HEK293T (cell line): ENCODE data around the gene UGT1A1.

Experiments used
- CTCF ChIA-PET: fragments of 350-600 bp; formaldehyde crosslinking; extraction: SDS; loops from one replicate; lab custom pipeline; 2021; ENCODE audit warnings: antibody characterized with exemption, inconsistent platforms; lab: Yijun Ruan, JAX
- POLR2A ChIA-PET: fragments of 350-600 bp; formaldehyde crosslinking; extraction: SDS; loops from one replicate; lab custom pipeline; 2020; ENCODE audit warnings: antibody characterized with exemption, inconsistent platforms; lab: Yijun Ruan, JAX
- DNase-seq: peaks from one replicate; pipeline ENCODE4 v3.0.0; 2012; ENCODE audit warnings: mixed read lengths; ENCODE audit errors: extremely low spot score
- ARNT ChIP-seq: fragments of 450-650 bp; IDR thresholded peaks from 2 replicates; pipeline ENCODE4 v1.6.1; 2017; ENCODE audit warnings: mild to moderate bottlenecking
- BHLHE40 ChIP-seq: fragments of 450-650 bp; IDR thresholded peaks from 2 replicates; pipeline ENCODE4 v1.6.1; 2016; ENCODE audit warnings: mild to moderate bottlenecking, moderate library complexity, borderline replicate concordance
- CTBP1 ChIP-seq: fragments of 450-650 bp; IDR thresholded peaks from 2 replicates; pipeline ENCODE4 v1.6.1; 2016; ENCODE audit warnings: borderline replicate concordance
- ELF4 ChIP-seq: fragments of 450-650 bp; IDR thresholded peaks from 2 replicates; pipeline ENCODE4 v1.6.1; 2017; ENCODE audit warnings: antibody characterized with exemption
- FOXA1 ChIP-seq: fragments of 450-650 bp; IDR thresholded peaks from 2 replicates; pipeline ENCODE4 v1.6.1; 2016; ENCODE audit warnings: mild to moderate bottlenecking
- FOXK2 ChIP-seq: fragments of 450-650 bp; IDR thresholded peaks from 2 replicates; pipeline ENCODE4 v1.6.1; 2016; ENCODE audit warnings: mild to moderate bottlenecking
- FOXM1 ChIP-seq: fragments of 450-650 bp; IDR thresholded peaks from 2 replicates; pipeline ENCODE4 v1.6.1; 2017; ENCODE audit warnings: mild to moderate bottlenecking, borderline replicate concordance
- HDGF ChIP-seq: fragments of 450-650 bp; IDR thresholded peaks from 2 replicates; pipeline ENCODE4 v1.6.1; 2017; ENCODE audit warnings: antibody characterized with exemption, borderline replicate concordance
- L3MBTL2 ChIP-seq: fragments of 450-650 bp; conservative IDR thresholded peaks from 2 replicates; pipeline ENCODE4 v1.6.1; 2016; ENCODE audit warnings: mild to moderate bottlenecking
- LEF1 ChIP-seq: fragments of 450-650 bp; IDR thresholded peaks from 2 replicates; pipeline ENCODE4 v1.6.1; 2017; ENCODE audit warnings: mild to moderate bottlenecking, borderline replicate concordance
- NFRKB ChIP-seq: fragments of 450-650 bp; IDR thresholded peaks from 2 replicates; pipeline ENCODE4 v1.6.1; 2016; ENCODE audit warnings: mild to moderate bottlenecking, moderate library complexity
- SP1 ChIP-seq: fragments of 450-650 bp; IDR thresholded peaks from 2 replicates; pipeline ENCODE4 v1.6.1; 2017
- SUZ12 ChIP-seq: fragments of 450-650 bp; IDR thresholded peaks from 2 replicates; pipeline ENCODE4 v1.6.1; 2016; ENCODE audit warnings: mild to moderate bottlenecking
- TARDBP ChIP-seq: fragments of 450-650 bp; IDR thresholded peaks from 2 replicates; pipeline ENCODE4 v1.6.1; 2016
- ZNF384 ChIP-seq: fragments of 450-650 bp; IDR thresholded peaks from 2 replicates; pipeline ENCODE4 v1.6.1; 2016
- TF ChIP-seq, protein P1 (sequence below): fragments of 450-650 bp; IDR thresholded peaks from 2 replicates; pipeline ENCODE4 v1.6.1; 2016

UGT1A1 gene

DNA sequence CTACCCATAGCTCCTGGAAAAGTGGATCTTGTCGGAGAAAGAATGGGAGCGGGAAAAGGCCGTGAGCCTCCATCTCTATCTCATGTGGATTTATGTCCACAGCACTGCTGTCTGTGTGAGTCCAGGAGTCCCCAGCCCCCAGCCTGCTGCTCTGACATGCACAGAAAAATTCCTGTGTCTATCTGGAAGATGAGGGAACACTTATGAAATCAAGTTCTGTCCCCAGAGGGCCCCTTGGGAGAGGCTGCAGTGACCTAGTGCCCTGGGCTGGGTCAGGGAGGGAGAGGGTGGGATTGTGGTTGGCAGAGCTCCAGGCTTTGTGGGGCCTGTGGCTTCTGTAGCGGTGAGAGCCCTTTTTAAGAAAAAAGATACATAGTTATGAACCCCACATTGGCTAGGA, 56.7 kb downstream of the UGT1A1 start:
- no peak for DNase-seq
- ChIA-PET POLR2A (no interaction called here), CTCF (interaction anchor here (0.6 kb wide), 1 partner anchor 1300 kb away, joined by 3 read pairs; no protein-coding TSS in a partner anchor)
- TF ChIP-seq ARNT (no peak), CTBP1 (no peak), TARDBP (no peak), SUZ12 (no peak), L3MBTL2 (no peak), NFRKB (no peak), ELF4 (no peak), FOXM1 (no peak), HDGF (no peak)
- TF ChIP-seq, protein P1, sequence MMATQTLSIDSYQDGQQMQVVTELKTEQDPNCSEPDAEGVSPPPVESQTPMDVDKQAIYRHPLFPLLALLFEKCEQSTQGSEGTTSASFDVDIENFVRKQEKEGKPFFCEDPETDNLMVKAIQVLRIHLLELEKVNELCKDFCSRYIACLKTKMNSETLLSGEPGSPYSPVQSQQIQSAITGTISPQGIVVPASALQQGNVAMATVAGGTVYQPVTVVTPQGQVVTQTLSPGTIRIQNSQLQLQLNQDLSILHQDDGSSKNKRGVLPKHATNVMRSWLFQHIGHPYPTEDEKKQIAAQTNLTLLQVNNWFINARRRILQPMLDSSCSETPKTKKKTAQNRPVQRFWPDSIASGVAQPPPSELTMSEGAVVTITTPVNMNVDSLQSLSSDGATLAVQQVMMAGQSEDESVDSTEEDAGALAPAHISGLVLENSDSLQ = no peak

DNA sequence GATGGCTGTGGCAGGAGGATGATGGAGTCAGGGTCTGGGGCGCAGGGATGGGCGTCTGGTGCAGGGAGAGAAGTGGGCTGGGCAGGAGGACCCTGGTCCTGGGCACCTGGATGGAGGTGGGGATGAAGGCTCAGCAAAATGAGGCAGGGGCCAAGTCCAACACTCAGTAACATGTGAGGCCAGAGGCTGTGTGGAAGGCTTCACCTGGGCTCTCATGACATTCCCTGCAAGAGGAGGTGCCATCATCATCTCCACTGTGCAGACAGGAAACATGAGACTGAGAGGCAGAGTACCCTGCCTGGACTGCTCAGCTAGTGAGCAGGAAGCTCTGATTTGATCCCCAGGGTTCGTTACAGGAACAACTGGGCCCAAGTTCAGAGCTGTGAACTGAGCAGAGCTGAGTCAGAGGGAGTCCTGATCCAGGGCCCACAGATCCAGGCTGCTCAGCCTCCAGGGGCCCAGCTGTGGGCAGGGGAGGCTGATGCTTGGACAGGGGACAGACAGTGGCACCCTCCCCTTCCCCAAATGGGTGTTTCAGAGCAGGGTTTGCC, 57.4 kb downstream of the UGT1A1 start:
- no peak for DNase-seq
- TF ChIP-seq BHLHE40 (no peak), ARNT (no peak), TARDBP (no peak), ZNF384 (no peak), HDGF (no peak), FOXA1 (no peak)
- ChIA-PET CTCF (no interaction called here), POLR2A (no interaction called here)

DNA sequence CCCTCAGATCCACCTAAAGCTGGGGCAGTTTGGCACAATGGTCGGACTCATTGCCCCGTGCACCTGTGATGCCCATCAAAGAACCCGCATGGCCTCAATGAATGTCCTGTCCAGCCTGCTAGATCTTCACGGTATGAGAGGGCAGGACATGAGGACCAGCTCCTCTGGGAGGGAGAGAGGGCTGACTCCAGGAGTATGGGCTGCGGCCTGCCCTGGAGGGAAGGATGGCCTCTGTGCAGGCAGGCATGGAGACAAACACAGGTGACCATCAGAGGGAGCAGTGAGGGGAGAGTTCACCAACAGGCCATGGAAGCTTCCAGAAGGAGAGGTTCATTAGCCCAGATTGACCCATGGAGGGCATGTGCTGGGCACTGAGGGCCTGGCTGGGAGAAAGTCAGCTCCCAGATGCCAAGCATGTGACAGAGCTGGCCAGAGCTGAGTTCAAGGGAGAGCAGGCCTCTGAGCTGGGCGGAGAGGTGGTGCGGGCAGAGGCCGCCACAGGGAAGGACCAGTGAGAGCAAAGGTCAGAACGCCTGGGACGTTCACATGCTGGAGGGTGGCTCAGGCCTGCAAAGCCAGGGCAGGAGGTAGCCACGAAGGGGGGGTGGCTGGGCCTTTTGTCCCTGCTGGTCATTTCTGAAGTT, 58.0 kb downstream of the UGT1A1 start:
- ChIA-PET POLR2A (no interaction called here), CTCF (no interaction called here)
- DNase-seq = no peak
- TF ChIP-seq FOXM1 (no peak), LEF1 (no peak), ARNT (no peak)

DNA sequence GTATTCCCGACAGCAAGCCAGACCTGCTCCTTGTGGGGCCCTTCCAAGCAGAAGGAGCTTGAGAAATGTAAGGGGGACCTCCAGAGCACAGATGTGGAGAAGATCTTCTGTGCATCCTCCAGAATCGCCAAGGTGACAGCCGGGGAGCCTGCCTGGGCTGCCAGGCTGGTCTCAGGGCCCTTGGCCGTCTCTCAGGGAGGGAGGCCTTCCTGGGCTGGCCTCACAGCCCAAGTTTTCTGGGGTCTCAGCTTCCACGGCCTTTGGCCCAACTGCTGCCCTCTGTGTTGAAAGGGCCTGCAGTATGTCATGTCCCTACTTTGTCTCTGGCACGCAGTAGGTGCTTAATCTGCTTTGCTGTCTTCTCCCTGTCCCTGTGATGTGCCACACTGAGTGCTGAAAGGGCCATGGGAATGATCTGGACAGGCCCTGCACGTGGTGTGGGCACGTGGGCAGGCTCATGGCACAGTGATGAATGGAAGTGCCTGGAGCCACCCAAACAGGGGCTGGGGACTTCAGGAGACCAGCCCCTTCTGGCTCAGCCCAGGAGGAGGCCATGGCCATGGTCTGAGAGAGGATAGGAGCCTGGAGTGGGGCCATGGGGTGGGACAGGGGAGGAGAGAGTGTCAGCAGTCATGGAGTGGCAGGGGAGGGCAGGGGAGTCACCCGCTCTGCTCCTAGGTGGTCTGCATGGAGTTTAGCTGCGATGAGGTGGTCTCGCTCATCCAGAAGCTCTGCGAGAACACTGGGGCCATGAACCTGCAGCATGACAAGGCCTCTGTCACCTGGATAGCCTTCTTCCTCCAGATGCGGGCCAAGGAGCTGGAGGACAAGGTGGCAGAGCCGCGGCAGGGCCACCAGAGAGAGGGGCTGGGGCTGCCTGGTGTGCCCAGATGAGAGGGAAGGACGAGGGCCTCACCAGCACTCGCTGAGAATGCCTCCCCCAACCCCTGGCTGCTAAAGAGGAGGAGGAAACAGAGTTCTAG, 58.9 kb downstream of the UGT1A1 start:
- no peak for TF ChIP-seq SP1
- no peak for TF ChIP-seq SUZ12
- no peak for TF ChIP-seq L3MBTL2
- no peak for TF ChIP-seq ZNF384
- no peak for TF ChIP-seq BHLHE40
- TF ChIP-seq, protein P1 = no peak
- no peak for TF ChIP-seq CTBP1
- no peak for TF ChIP-seq ARNT
- TF ChIP-seq FOXK2 = no peak
- no peak for TF ChIP-seq LEF1
- TF ChIP-seq FOXM1 = no peak
- no peak for TF ChIP-seq NFRKB
- no peak for TF ChIP-seq TARDBP
- TF ChIP-seq FOXA1 = no peak
- TF ChIP-seq HDGF = no peak
- TF ChIP-seq ELF4 = no peak
- POLR2A ChIA-PET = no interaction called here
- CTCF ChIA-PET = no interaction called here
- no peak for DNase-seq

DNA sequence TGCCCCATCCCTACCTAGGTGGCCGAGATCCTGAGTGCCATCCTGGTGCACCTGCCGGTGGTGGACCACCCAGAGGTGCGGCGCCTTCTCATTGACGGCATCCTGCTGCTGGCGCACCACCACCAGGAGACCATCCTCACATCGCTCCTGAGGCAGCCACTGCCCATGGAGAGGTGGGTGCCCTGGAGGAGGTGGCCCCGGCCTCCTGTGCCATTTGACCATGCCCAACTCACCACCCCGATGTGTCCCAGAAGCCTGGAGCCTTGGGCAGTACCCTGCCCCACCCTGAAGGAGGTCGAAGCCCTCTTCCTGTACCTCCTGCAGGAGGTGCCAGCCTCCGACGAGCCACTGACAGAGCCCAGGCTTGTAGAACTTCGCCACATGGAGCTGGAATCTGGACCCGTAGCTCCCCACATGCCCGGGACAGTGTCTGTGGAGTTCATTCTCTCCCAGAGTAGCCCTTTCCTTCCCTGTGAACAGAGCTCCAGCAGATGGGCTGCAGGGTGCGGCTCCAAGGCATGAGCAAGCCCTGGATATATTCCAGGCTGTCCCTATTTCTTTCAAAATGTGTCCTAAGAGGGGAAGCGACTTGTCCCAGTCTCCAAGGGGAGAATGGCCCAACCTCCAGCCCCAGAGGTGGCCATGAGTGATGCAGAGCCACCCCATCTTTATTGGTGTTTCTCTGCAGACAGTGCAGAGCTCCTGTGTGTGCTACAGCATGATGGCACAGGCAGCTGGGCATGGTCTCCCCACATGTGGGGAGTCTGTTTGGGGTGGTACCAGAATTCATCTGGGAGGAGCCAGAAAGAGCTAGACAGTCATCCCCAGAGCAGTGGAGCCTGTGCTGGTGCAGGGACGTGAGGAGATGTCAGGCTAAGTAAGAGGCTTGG, 60.1 kb downstream of the UGT1A1 start:
- TF ChIP-seq SUZ12 (no peak), FOXK2 (no peak), HDGF (no peak), ARNT (no peak), LEF1 (no peak), BHLHE40 (no peak)
- ChIA-PET CTCF (interaction anchor here (0.6 kb wide), 1 partner anchor 386 kb away, joined by 3 read pairs; no protein-coding TSS in a partner anchor), POLR2A (no interaction called here)
- no peak for DNase-seq

DNA sequence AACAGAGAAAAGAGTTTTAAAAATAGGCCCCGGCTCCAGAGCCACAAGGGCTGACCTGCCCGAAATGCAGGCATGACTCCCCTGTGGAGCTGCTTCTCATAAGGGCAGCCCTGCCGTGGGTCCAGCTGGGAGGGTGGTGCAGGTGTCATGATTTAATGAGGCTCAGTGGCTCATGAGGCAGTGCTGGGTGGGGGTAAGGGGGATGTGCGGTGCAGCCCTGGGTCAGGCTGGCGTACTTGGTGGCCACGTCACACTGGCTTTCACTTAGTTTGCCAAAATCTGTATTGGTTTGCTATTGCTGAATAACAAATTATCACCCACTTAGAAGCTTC, 60.7 kb downstream of the UGT1A1 start:
- no peak for DNase-seq
- CTCF ChIA-PET = interaction anchor here (0.6 kb wide), 1 partner anchor 387 kb away, joined by 3 read pairs; no protein-coding TSS in a partner anchor
- TF ChIP-seq HDGF = no peak
- no peak for TF ChIP-seq CTBP1
- TF ChIP-seq FOXA1 = no peak
- no peak for TF ChIP-seq BHLHE40
- TF ChIP-seq, protein P1 = no peak
- POLR2A ChIA-PET = no interaction called here
